ENCODE results near the gene PRPF40B.

DNA sequence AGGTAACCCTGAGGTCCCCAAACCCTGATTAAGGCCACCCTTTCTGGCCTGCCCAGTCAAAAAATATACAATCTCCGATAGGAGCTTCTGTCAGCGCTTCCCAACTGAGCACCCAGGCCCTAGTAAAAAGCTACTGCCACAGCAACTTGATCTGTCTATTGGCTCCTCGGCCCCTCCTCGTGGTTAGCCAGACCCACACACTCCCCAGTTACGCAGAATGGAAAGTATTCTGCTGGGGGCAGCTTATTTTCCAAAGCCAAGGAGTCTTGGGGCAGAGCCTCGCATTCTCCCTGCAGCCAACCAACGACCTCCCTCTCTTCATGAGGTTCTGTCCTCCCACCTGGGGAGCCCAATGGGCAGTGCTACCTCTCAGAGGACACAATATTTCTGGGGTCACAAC is 51.8 kb downstream of the PRPF40B start:
- TF ChIP-seq POLR2A (IDR thresholded peaks at IDR 0.05): no peak
- TF ChIP-seq, protein P1, sequence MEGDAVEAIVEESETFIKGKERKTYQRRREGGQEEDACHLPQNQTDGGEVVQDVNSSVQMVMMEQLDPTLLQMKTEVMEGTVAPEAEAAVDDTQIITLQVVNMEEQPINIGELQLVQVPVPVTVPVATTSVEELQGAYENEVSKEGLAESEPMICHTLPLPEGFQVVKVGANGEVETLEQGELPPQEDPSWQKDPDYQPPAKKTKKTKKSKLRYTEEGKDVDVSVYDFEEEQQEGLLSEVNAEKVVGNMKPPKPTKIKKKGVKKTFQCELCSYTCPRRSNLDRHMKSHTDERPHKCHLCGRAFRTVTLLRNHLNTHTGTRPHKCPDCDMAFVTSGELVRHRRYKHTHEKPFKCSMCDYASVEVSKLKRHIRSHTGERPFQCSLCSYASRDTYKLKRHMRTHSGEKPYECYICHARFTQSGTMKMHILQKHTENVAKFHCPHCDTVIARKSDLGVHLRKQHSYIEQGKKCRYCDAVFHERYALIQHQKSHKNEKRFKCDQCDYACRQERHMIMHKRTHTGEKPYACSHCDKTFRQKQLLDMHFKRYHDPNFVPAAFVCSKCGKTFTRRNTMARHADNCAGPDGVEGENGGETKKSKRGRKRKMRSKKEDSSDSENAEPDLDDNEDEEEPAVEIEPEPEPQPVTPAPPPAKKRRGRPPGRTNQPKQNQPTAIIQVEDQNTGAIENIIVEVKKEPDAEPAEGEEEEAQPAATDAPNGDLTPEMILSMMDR (IDR thresholded peaks at IDR 0.05): no peak
- no peak for TF ChIP-seq EP300 (IDR thresholded peaks at IDR 0.05)
- no peak for TF ChIP-seq POLR2AphosphoS5 (IDR thresholded peaks at IDR 0.05)
